SK-N-MC (cell line): ENCODE measurements around the gene PKNOX2.

Experiments used
- EZH2 ChIP-seq: fragments of 200-600 bp; sonication (generic); IDR thresholded peaks from one replicate; pipeline ENCODE4 v1.6.1; 2017; ENCODE audit warnings: antibody characterized with exemption
- FOXP2 ChIP-seq: optimal IDR thresholded peaks from 2 replicates; pipeline ENCODE3; 2011; ENCODE audit warnings: mild to moderate bottlenecking, moderate library complexity; ENCODE audit not compliant: insufficient read depth; ENCODE audit errors: extremely low read length, control extremely low read depth
- POLR2AphosphoS5 ChIP-seq: IDR thresholded peaks from 2 replicates; pipeline ENCODE4 v1.6.1; 2012; ENCODE audit warnings: mild to moderate bottlenecking, low read depth, low read length, borderline replicate concordance

DNA sequence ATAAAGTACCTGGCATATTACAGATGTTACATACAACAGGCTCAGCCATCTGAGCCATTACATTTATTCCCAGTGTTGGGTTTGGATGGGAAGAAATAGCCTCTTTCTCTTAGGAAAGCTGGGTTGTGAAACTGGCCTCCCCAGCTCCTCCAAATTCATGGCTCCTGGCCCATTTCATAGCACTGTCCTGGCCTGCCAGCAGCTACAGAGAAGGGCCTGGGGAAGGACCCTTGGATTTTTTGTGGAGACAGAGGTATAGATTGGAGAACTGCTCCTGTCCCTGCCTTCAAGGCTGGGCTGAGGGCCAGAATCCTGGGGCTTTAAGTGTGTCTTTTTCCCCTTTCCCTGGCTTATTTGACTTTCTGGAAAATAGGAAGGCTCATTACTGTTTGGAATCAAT is 18.0 kb downstream of the PKNOX2 start:
- TF ChIP-seq POLR2AphosphoS5 (no peak), EZH2 (no peak), FOXP2 (no peak)
